Vagina (tissue), 2 donors: ENCODE results near the gene SYCE3. TPM values are rescaled to one million over a fixed set of nuclear protein-coding genes. Genes with fewer than 3 reads are reported as not detected.

Experiments
- DNase-seq, 2 donors: peaks; one replicate each; pipeline ENCODE4 v3.0.0-alpha.2; 2017; ENCODE audit errors: extremely low spot score in 2 of 2
- H3K27ac ChIP-seq: fragments of 200-600 bp; sonication (generic); one replicate; pipeline ENCODE4 v1.5.1; 2019
- H3K27me3 ChIP-seq: fragments of 200-600 bp; sonication (generic); one replicate; pipeline ENCODE4 v1.5.1; 2019
- H3K36me3 ChIP-seq, 2 donors: fragments of 200-600 bp; sonication (generic); one replicate each; pipeline ENCODE4 v1.5.1; 2017 to 2019
- H3K4me1 ChIP-seq: fragments of 200-600 bp; sonication (generic); one replicate; pipeline ENCODE4 v1.5.1; 2019
- H3K4me3 ChIP-seq, 2 donors: fragments of 200-600 bp; sonication (generic); 1 replicate in 1 of 2; 2 replicates in 1 of 2; pipeline ENCODE4 v1.5.1; 2016 to 2019
- H3K9me3 ChIP-seq: fragments of 200-600 bp; sonication (generic); one replicate; pipeline ENCODE4 v1.5.1; 2019
- POLR2A ChIP-seq, 2 donors: fragments of 450-650 bp; IDR thresholded peaks; one replicate each; pipeline ENCODE4 v1.6.1; 2017; ENCODE audit warnings: antibody characterized with exemption in 2 of 2, mild to moderate bottlenecking in 2 of 2, moderate library complexity in 2 of 2
- POLR2AphosphoS5 ChIP-seq, 2 donors: sonication (generic); formaldehyde crosslinking; IDR thresholded peaks; one replicate each; pipeline ENCODE4 v1.9.0; 2017; ENCODE audit warnings: antibody characterized with exemption in 2 of 2, mild to moderate bottlenecking in 2 of 2, low read depth in 1 of 2; ENCODE audit not compliant: insufficient read depth in 1 of 2
- intact Hi-C: fragments of 100-400 bp; cut with DNase I; formaldehyde crosslinking; loops from one replicate; pipeline ENCODE4 v1.15.1; 2023
- total RNA-seq: library from RNA; depleted of rRNA; stranded (reverse); fragments of >200 nt; gene quantifications from one replicate; pipeline ENCODE4 v1.2.3, GENCODE V29; 2016
- TF ChIP-seq, protein P1 (sequence below), 3 experiments: fragments of 450-650 bp in 2 of 3; fragments of 200-600 bp in 1 of 3; sonication (generic) in 1 of 3; IDR thresholded peaks; one replicate each; pipeline ENCODE4 v1.5.1; 2017 to 2019; ENCODE audit warnings: antibody characterized with exemption in 3 of 3, mild to moderate bottlenecking in 2 of 3, moderate library complexity in 2 of 3

The SYCE3 gene
- total RNA-seq, 1 donor from 2014 or later = not detected

DNA sequence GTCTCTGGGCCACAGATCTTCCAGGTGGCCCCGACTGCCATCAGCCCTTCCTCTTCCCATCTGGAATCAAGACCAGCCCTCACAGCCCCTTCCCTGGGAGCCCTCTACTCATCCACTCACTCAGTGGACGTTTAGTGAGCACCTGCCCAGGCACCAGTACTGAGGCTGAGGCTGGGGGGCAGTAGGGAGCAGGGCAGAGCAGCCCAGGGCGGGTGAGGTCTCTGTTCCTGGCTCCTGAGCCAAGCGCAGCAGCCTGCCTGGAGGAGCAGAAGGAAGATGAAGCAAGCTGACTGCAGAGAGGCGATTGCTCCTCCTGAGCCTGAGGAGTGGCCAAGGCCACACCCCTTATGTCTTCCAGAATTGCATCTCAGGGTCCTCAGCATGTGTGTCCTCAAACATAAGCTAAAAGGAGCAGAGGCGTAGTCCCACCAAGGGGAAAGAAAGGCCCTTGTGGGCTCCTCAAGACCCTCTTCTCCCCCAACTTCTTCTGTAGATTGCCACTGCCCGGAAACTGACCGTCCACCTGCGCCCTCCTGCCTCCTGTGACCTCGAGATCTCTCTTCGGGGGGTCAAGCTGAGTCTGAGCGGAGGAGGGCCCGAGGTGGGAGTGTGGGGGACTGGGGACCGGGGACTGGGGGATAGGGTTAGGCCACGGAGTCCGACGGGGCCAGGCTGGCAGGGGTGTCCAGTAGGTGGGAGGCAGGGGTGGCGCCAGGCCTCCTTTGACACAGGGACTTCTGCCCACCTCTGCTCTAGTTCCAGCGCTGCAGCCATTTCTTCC is 43.6 kb upstream of the SYCE3 start:
- H3K27me3 ChIP-seq = no peaks in the 10 kb centered on the region
- H3K4me3 ChIP-seq = no peak overlapping the region
- H3K9me3 ChIP-seq = no peaks in the 10 kb centered on the region
- intact Hi-C loops = no loop called here
- no peak overlapping the region for H3K27ac ChIP-seq
- H3K4me1 ChIP-seq = no peaks in the 10 kb centered on the region
- no peaks in the 10 kb centered on the region for H3K36me3 ChIP-seq
- no peak for TF ChIP-seq POLR2A (IDR thresholded peaks at IDR 0.05)
- TF ChIP-seq POLR2AphosphoS5 (IDR thresholded peaks at IDR 0.05; ENCODE audit: insufficient read depth in 1 of 2, low read depth in 1 of 2) = no peak
- TF ChIP-seq, protein P1, sequence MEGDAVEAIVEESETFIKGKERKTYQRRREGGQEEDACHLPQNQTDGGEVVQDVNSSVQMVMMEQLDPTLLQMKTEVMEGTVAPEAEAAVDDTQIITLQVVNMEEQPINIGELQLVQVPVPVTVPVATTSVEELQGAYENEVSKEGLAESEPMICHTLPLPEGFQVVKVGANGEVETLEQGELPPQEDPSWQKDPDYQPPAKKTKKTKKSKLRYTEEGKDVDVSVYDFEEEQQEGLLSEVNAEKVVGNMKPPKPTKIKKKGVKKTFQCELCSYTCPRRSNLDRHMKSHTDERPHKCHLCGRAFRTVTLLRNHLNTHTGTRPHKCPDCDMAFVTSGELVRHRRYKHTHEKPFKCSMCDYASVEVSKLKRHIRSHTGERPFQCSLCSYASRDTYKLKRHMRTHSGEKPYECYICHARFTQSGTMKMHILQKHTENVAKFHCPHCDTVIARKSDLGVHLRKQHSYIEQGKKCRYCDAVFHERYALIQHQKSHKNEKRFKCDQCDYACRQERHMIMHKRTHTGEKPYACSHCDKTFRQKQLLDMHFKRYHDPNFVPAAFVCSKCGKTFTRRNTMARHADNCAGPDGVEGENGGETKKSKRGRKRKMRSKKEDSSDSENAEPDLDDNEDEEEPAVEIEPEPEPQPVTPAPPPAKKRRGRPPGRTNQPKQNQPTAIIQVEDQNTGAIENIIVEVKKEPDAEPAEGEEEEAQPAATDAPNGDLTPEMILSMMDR (IDR thresholded peaks at IDR 0.05) = no peak
- DNase-seq = no peak

GRCh38 chr22:50605613-50606074 is 42.9 kb upstream of the SYCE3 start:
- Histone ChIP-seq H3K36me3 (no peaks in the 10 kb centered on the region), H3K27ac (no peak overlapping the region), H3K4me1 (no peaks in the 10 kb centered on the region), H3K9me3 (no peaks in the 10 kb centered on the region), H3K27me3 (no peaks in the 10 kb centered on the region), H3K4me3 (no peak overlapping the region)
- TF ChIP-seq POLR2AphosphoS5 (IDR thresholded peaks at IDR 0.05; ENCODE audit: insufficient read depth in 1 of 2, low read depth in 1 of 2) (no peak), POLR2A (IDR thresholded peaks at IDR 0.05) (no peak)
- TF ChIP-seq, protein P1 (IDR thresholded peaks at IDR 0.05) = no peak
- no peak for DNase-seq
- intact Hi-C loops = loop anchor here (2.0 kb wide), 1 partner anchor 49 kb away; no protein-coding TSS in a partner anchor

- no peak for TF ChIP-seq POLR2AphosphoS5 (IDR thresholded peaks at IDR 0.05; ENCODE audit: insufficient read depth in 1 of 2, low read depth in 1 of 2)
- TF ChIP-seq, protein P1 (IDR thresholded peaks at IDR 0.05) = no peak
- no peak for TF ChIP-seq POLR2A (IDR thresholded peaks at IDR 0.05)
- no peaks in the 10 kb centered on the region for H3K27me3 ChIP-seq
- H3K36me3 ChIP-seq = no peaks in the 10 kb centered on the region
- H3K9me3 ChIP-seq = no peaks in the 10 kb centered on the region
- intact Hi-C loops = loop anchor here (2.0 kb wide), 1 partner anchor 48 kb away; no protein-coding TSS in a partner anchor
- no peak overlapping the region for H3K27ac ChIP-seq
- no peak for DNase-seq
- H3K4me3 ChIP-seq = no peak overlapping the region
- H3K4me1 ChIP-seq = peaks cover 2% of the 10 kb centered on the region
Measured at GRCh38 chr22:50605002-50605612, 42.4 kb upstream of the SYCE3 start.

GRCh38 chr22:50604256-50605001 is 41.7 kb upstream of the SYCE3 start:
- H3K4me1 ChIP-seq = peaks cover 8% of the 10 kb centered on the region
- intact Hi-C loops = loop anchor here (2.0 kb wide), 1 partner anchor 48 kb away; no protein-coding TSS in a partner anchor
- TF ChIP-seq POLR2AphosphoS5 (IDR thresholded peaks at IDR 0.05; ENCODE audit: insufficient read depth in 1 of 2, low read depth in 1 of 2) (no peak), POLR2A (IDR thresholded peaks at IDR 0.05) (no peak)
- TF ChIP-seq, protein P1 (IDR thresholded peaks at IDR 0.05) = no peak
- no peaks in the 10 kb centered on the region for H3K27me3 ChIP-seq
- H3K4me3 ChIP-seq = no peak overlapping the region
- no peaks in the 10 kb centered on the region for H3K9me3 ChIP-seq
- H3K36me3 ChIP-seq = no peaks in the 10 kb centered on the region
- DNase-seq = no peak
- no peak overlapping the region for H3K27ac ChIP-seq
